NCI-H2081 treated with DMSO at 0.1 percent for 48 hours (cell line): ENCODE data around the gene RAB40B.

ENCODE experiments used
- DNase-seq: peaks from one replicate; lab custom pipeline; 2025; lab: John Stamatoyannopoulos, UW

The RAB40B gene

DNA sequence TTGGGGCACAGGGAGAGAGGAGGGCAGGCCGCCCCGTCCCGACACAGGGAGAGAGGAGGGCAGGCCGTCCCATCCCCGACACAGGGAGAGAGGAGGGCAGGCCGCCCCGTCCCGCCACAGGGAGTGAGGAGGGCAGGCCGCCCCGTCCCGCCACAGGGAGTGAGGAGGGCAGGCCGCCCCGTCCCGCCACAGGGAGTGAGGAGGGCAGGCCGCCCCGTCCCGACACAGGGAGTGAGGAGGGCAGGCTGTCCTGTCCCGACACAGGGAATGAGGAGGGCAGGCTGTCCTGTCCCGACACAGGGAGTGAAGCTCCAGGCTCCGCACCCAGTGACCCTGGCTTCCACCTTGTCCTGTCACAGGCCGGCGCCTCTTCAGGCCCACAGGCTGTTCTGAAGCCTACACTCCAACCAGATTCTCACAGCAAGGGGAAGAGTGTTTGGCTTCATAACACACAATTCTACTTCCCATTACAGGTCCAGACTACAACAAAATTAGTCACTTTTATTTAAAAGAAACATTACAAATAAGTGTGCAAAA is 84.3 kb downstream of the RAB40B start:
- no peak for DNase-seq

DNA sequence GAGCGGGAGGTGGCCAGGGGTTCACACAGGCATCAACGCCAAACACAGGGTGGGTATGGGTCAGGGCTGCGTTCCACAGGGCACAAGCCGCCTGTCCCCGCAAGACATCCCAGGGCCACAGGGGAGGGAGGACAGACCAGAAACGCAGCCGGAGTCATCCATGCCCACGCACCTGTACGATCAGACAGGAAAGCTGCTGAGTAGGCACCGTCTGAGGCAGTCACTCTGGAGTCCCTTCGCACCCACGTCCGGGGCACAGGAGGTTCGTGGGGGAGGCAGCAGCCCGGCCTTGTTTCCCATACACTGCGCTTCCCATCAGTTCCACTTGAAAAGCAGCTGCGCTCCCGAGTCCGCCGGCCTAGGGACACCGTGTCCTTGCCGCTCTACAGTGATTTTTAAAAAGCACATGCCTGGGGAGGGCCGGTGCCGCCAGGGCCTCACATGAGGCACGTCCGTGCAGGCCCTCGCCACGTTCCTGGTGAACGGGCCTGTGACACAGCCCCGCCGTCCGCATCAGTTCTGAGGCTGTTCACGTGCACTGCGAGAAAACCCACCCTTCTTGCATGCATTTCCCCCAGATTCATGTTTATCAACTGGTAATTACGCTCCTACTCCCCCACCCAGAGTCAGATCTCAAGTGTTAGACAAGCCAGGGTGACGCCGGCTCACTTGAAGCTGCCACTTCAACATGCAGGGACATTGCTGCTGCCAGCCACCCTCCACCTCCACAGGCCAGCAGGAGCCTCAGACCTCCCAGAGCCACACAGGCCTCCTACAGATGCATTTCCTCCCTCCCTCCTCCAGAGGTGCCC is 85.0 kb downstream of the RAB40B start:
- no peak for DNase-seq

DNA sequence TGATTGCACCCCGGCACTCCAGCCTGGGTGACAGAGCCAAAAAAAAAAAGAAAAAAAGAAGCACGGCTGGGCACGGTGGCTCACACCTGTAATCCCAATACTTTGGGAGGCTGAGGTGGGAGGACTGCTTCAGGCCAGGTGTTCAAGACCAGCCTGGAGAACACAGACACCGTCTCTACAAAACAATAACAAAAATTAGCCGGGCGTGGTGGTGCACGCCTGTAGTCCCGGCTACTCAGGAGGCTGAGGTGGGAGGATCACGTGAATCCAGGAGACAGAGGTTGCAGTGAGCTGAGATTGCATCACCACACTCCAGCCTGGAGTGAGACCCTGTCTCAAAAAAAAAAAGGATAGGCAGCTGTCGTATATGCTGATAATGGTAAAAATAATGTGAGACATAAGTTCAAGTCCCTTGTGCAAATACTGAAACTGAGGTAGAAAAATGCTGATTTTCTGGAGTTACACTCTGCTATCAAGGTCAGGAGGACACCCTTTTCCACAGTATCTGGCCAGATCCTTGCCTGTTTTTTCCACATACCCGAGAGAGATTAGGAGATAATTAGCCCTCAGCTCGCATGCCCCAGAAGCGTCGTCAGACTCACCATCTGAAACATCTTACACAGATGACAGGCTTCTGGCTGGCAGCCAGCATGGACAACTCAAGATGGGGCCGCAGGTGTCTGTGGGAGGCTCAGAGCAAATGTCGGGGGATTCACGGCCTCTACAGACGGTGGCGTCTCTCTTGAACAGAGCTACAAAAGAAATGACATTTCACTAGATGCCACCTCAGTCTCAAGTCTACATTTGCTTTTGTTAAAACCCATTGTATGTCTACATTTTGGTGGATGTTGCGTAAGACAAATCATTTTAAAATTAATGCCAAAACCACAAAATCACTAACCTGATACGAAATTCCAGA is 87.1 kb downstream of the RAB40B start:
- DNase-seq, result no peak

DNA sequence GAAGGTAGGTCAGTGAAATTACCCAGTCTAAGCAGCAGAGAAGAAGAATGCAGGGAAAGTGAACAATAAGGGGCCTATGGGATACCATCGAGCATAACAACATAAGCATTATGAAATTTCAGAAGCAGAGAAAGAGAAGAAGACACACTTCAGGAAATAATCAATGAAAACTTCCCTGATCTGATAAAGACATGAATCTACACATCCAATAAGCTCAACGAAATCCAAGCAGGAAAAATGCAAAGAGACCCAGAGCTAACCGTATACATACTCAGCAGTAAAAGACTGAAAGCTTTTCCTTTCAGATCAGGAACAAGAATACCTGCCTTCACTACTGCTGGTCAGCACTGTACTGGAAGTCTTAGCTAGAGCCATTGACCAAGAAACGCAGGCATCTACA is 88.8 kb downstream of the RAB40B start:
- no peak for DNase-seq

DNA sequence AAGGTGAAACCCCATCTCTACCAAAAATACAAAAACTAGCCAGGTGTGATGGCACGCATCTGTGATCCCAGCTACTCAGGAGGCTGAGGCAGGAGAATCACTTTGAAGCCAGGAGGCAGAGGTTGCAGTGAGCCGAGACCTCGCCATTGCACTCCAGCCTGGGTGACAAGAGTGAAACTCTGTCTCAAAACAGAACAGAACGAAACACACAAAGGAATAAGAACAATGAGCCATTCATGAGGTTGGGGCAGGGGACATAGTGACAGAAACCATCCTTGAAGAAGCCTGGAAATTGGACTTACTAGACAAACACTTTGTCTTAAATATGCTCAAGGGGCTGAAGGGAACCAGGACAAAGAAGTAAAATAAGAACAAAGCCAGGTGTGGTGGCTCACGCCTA is 89.7 kb downstream of the RAB40B start:
- DNase-seq, result no peak

DNA sequence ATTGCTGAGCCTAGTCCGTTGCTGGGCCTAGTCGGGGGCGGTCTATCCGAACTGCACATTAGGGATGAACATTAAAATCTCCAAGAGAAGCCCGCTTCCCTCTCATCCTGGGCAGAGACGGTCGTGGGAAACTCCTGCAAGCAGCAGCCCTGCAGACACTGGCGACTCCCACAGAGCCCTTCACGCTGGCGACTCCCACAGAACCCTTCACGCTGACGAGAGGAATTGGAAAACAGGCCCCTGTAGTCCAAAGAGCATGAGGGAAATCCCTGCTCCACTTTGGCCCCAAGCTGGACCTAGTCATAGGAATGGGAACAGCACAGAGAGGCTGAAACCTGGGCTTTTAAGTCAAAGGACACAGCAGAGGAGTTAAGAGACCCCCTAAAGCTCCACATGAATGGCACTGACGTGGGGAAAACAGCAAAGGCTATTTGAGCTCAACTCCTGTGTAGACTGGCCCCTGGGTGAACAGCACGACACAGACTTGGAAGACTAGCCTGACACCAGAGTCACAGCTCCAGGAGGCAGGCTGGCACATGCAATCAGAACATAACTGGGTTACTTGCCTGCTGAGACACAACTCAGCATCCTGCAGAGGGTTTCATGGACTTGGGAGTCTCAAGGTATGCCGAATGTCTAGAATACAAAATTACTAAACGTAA is 92.4 kb downstream of the RAB40B start:
- DNase-seq, result no peak
